Neuronal stem cell (in vitro differentiated cells): ENCODE data around the gene CEP128.

Experiments
- DNase-seq: peaks from one replicate; pipeline ENCODE4 v3.0.0-alpha.2; 2013; ENCODE audit warnings: low spot score
- H2AFZ ChIP-seq: one replicate; pipeline ENCODE4 v1.6.1; 2013; ENCODE audit warnings: mild to moderate bottlenecking, low read length, inconsistent platforms
- H2AK5ac ChIP-seq: 2 replicates; pipeline ENCODE4 v1.6.1; 2013; ENCODE audit warnings: low read depth, mild to moderate bottlenecking, inconsistent platforms, low read length, moderate library complexity, mixed read lengths
- H2BK120ac ChIP-seq: 2 replicates; pipeline ENCODE4 v1.6.1; 2013; ENCODE audit warnings: low read depth, mild to moderate bottlenecking, inconsistent platforms, low read length, moderate library complexity, mixed read lengths
- H2BK12ac ChIP-seq: one replicate; pipeline ENCODE4 v1.6.1; 2013; ENCODE audit warnings: low read length, inconsistent platforms
- H2BK15ac ChIP-seq: 2 replicates; pipeline ENCODE4 v1.6.1; 2013; ENCODE audit warnings: mild to moderate bottlenecking, low read length, inconsistent platforms, mixed read lengths
- H2BK5ac ChIP-seq: one replicate; pipeline ENCODE4 v1.6.1; 2013; ENCODE audit warnings: inconsistent platforms, mild to moderate bottlenecking, low read length, moderate library complexity
- H3K14ac ChIP-seq: one replicate; pipeline ENCODE4 v1.6.1; 2013; ENCODE audit warnings: low read length, inconsistent platforms
- H3K18ac ChIP-seq: 2 replicates; pipeline ENCODE4 v1.6.1; 2013; ENCODE audit warnings: low read length, inconsistent platforms
- H3K23ac ChIP-seq: 2 replicates; pipeline ENCODE4 v1.6.1; 2013; ENCODE audit warnings: low read depth, mild to moderate bottlenecking, mixed read lengths, low read length, inconsistent platforms; ENCODE audit not compliant: poor library complexity
- H3K27ac ChIP-seq: replicated peaks from 3 replicates; pipeline ENCODE4 v1.5.1; 2013; ENCODE audit warnings: low read length, inconsistent platforms
- H3K27me3 ChIP-seq, 3 experiments: 2 replicates each; pipeline ENCODE4 v1.6.1; 2013; ENCODE audit warnings: low read length in 3 of 3, mild to moderate bottlenecking in 2 of 3, inconsistent platforms in 1 of 3, low read depth in 1 of 3, mixed read lengths in 1 of 3, moderate library complexity in 1 of 3; ENCODE audit not compliant: control insufficient read depth in 3 of 3, insufficient read depth in 3 of 3
- H3K36me3 ChIP-seq, 2 donors: replicated peaks in 1 of 2; 2 replicates each; pipeline ENCODE4 v1.6.1; 2013; ENCODE audit warnings: low read length in 2 of 2; ENCODE audit not compliant: control insufficient read depth in 2 of 2, insufficient read depth in 2 of 2
- H3K4ac ChIP-seq: 2 replicates; pipeline ENCODE4 v1.6.1; 2013; ENCODE audit warnings: inconsistent platforms, mild to moderate bottlenecking, low read length, moderate library complexity
- H3K4me1 ChIP-seq, 2 donors: 1 replicate in 1 of 2; 2 replicates in 1 of 2; pipeline ENCODE4 v1.6.1; 2013; ENCODE audit warnings: low read length in 2 of 2, low read depth in 1 of 2; ENCODE audit not compliant: control insufficient read depth in 2 of 2, insufficient read depth in 1 of 2
- H3K4me2 ChIP-seq: one replicate; pipeline ENCODE4 v1.6.1; 2013; ENCODE audit warnings: mild to moderate bottlenecking, low read length, inconsistent platforms; ENCODE audit not compliant: insufficient read depth, poor library complexity, severe bottlenecking
- H3K4me3 ChIP-seq, 2 donors: 2 replicates each; pipeline ENCODE4 v1.5.1; 2013; ENCODE audit warnings: low read length in 2 of 2, mild to moderate bottlenecking in 2 of 2, inconsistent platforms in 1 of 2, moderate library complexity in 1 of 2
- H3K79me1 ChIP-seq: one replicate; pipeline ENCODE4 v1.6.1; 2013; ENCODE audit warnings: low read depth, mild to moderate bottlenecking, inconsistent platforms, low read length, moderate library complexity
- H3K9ac ChIP-seq: one replicate; pipeline ENCODE4 v1.6.1; 2013; ENCODE audit warnings: mild to moderate bottlenecking, low read depth, low read length, inconsistent platforms; ENCODE audit not compliant: poor library complexity
- H3K9me3 ChIP-seq, 2 donors: replicated peaks in 1 of 2; 2 replicates each; pipeline versions ENCODE3 to v1.6.1; 2013; ENCODE audit warnings: low read length in 2 of 2, mild to moderate bottlenecking in 2 of 2, inconsistent platforms in 1 of 2, low read depth in 1 of 2, mixed read lengths in 1 of 2, moderate library complexity in 1 of 2; ENCODE audit not compliant: control insufficient read depth in 2 of 2, insufficient read depth in 1 of 2
- H4K8ac ChIP-seq: one replicate; pipeline ENCODE4 v1.6.1; 2013; ENCODE audit warnings: low read depth, mild to moderate bottlenecking, inconsistent platforms, low read length, moderate library complexity
- H4K91ac ChIP-seq: one replicate; pipeline ENCODE4 v1.6.1; 2013; ENCODE audit warnings: low read length, low read depth, mild to moderate bottlenecking, inconsistent platforms; ENCODE audit not compliant: poor library complexity
- WGBS, 2 donors: extraction: QIAGEN DNeasy Blood & Tissue Kit; methylation state at CpG; one replicate each; pipeline ENCODE4 v1.1.7; 2013; ENCODE audit warnings: missing lambda C conversion rate in 2 of 2, mixed read lengths in 1 of 2; ENCODE audit not compliant: insufficient read length in 2 of 2, insufficient replicate concordance in 1 of 2; ENCODE audit errors: extremely low coverage in 2 of 2; 5-methylcytosine and 5-hydroxymethylcytosine counted together

The CEP128 gene

GRCh38 chr14:80987235-80988032 is 45.9 kb upstream of the CEP128 start:
- no peak overlapping the region for H4K91ac ChIP-seq

GRCh38 chr14:80982711-80983110 is 41.2 kb upstream of the CEP128 start:
- no peak overlapping the region for H3K9ac ChIP-seq
- H3K4me1 ChIP-seq = peaks cover 0 to 2% of the 10 kb centered on the region in 2 donors
- H3K27ac ChIP-seq = no peak overlapping the region
- no peak overlapping the region for H2BK120ac ChIP-seq
- H3K36me3 ChIP-seq = no peaks in the 10 kb centered on the region
- no peak overlapping the region for H3K4ac ChIP-seq
- no peak overlapping the region for H4K8ac ChIP-seq
- no peak overlapping the region for H3K23ac ChIP-seq
- H3K9me3 ChIP-seq = no peaks in the 10 kb centered on the region
- H3K4me3 ChIP-seq = no peak overlapping the region
- no peak for DNase-seq
- no peak overlapping the region for H4K91ac ChIP-seq
- no peak overlapping the region for H2BK5ac ChIP-seq
- H2AFZ ChIP-seq = no peak overlapping the region
- no peak overlapping the region for H2BK12ac ChIP-seq
- peaks cover 0 to 2% (median 0%) of the 10 kb centered on the region in 3 experiments for H3K27me3 ChIP-seq
- H3K79me1 ChIP-seq = no peaks in the 10 kb centered on the region
- no peak overlapping the region for H2AK5ac ChIP-seq
- no peak overlapping the region for H3K14ac ChIP-seq
- H2BK15ac ChIP-seq = no peak overlapping the region
- no CpG with 5 or more reads among the region's 2 CpGs for WGBS, 2 donors
- no peak overlapping the region for H3K4me2 ChIP-seq
- no peak overlapping the region for H3K18ac ChIP-seq

More at GRCh38 chr14:80987235-80988032, 45.9 kb upstream of the CEP128 start:
- no peak overlapping the region for H3K4me2 ChIP-seq
- no peak overlapping the region for H3K14ac ChIP-seq
- H2BK120ac ChIP-seq = no peak overlapping the region
- H3K18ac ChIP-seq = no peak overlapping the region
- peaks cover 0 to 2% of the 10 kb centered on the region in 2 donors for H3K4me1 ChIP-seq
- H3K4ac ChIP-seq = no peak overlapping the region
- H4K8ac ChIP-seq = no peak overlapping the region
- peak; percentile 61 for DNase-seq
- peaks cover 0 to 15% (median 0%) of the 10 kb centered on the region in 3 experiments for H3K27me3 ChIP-seq
- H2AK5ac ChIP-seq = no peak overlapping the region
- no peak overlapping the region for H2BK5ac ChIP-seq
- no peak overlapping the region for H3K27ac ChIP-seq
- H3K79me1 ChIP-seq = no peaks in the 10 kb centered on the region
- no peak overlapping the region for H2BK15ac ChIP-seq
- H3K9me3 ChIP-seq = no peaks in the 10 kb centered on the region
- no CpG with 5 or more reads among the region's 6 CpGs for WGBS, 2 donors
- H3K4me3 ChIP-seq = no peak overlapping the region
- H3K23ac ChIP-seq = no peak overlapping the region
- H2BK12ac ChIP-seq = no peak overlapping the region
- H3K36me3 ChIP-seq = no peaks in the 10 kb centered on the region
- H2AFZ ChIP-seq = no peak overlapping the region
- H3K9ac ChIP-seq = no peak overlapping the region

GRCh38 chr14:80981673-80982072 is 40.1 kb upstream of the CEP128 start:
- no peaks in the 10 kb centered on the region for H3K9me3 ChIP-seq
- H3K4ac ChIP-seq = no peak overlapping the region
- H3K14ac ChIP-seq = no peak overlapping the region
- H2AK5ac ChIP-seq = no peak overlapping the region
- H3K27me3 ChIP-seq = peaks cover 0 to 2% (median 0%) of the 10 kb centered on the region in 3 experiments
- H2BK5ac ChIP-seq = no peak overlapping the region
- DNase-seq = no peak
- H3K4me3 ChIP-seq = no peak overlapping the region
- H4K8ac ChIP-seq = no peak overlapping the region
- peaks cover 0 to 2% of the 10 kb centered on the region in 2 donors for H3K4me1 ChIP-seq
- no peak overlapping the region for H3K18ac ChIP-seq
- no peak overlapping the region for H2AFZ ChIP-seq
- no CpG with 5 or more reads among the region's 7 CpGs for WGBS, 2 donors
- H2BK15ac ChIP-seq = no peak overlapping the region
- H3K27ac ChIP-seq = no peak overlapping the region
- no peaks in the 10 kb centered on the region for H3K79me1 ChIP-seq
- H3K36me3 ChIP-seq = no peaks in the 10 kb centered on the region
- H2BK12ac ChIP-seq = no peak overlapping the region
- no peak overlapping the region for H3K23ac ChIP-seq
- H4K91ac ChIP-seq = no peak overlapping the region
- H3K4me2 ChIP-seq = no peak overlapping the region
- H3K9ac ChIP-seq = no peak overlapping the region
- H2BK120ac ChIP-seq = no peak overlapping the region

GRCh38 chr14:80981156-80981555 is 39.6 kb upstream of the CEP128 start:
- Histone ChIP-seq H2AK5ac (no peak overlapping the region), H3K14ac (no peak overlapping the region), H3K4me3 (no peak overlapping the region), H3K23ac (no peak overlapping the region), H4K91ac (no peak overlapping the region), H2AFZ (no peak overlapping the region), H4K8ac (no peak overlapping the region), H3K27me3 (peaks cover 0 to 2% (median 0%) of the 10 kb centered on the region in 3 experiments), H3K18ac (no peak overlapping the region), H2BK5ac (no peak overlapping the region), H2BK120ac (no peak overlapping the region), H3K4ac (no peak overlapping the region), H3K4me1 (peaks cover 0 to 2% of the 10 kb centered on the region in 2 donors), H3K9ac (no peak overlapping the region), H3K27ac (no peak overlapping the region), H3K79me1 (no peaks in the 10 kb centered on the region), H3K36me3 (no peaks in the 10 kb centered on the region), H2BK15ac (no peak overlapping the region), H3K9me3 (no peaks in the 10 kb centered on the region), H2BK12ac (no peak overlapping the region), H3K4me2 (no peak overlapping the region)
- DNase-seq = no peak
- no CpG with 5 or more reads among the region's 3 CpGs for WGBS, 2 donors
